ENCODE data around the gene HAUS3.

GRCh38 chr4:2277956-2278355 lies 36.0 kb upstream of the HAUS3 start:
- TF ChIP-seq POLR2AphosphoS5 (IDR thresholded peaks at IDR 0.05; ENCODE audit: borderline replicate concordance, low read depth, low read length), result no peak
- TF ChIP-seq EZH2 (IDR thresholded peaks at IDR 0.05), result no peak

All from SK-N-MC (cell line).